Peyer's patch (tissue), 4 donors: ENCODE data around the gene POLG2.
"Not testable (repeated sequence)": the region's sequence is repeated elsewhere in the genome, so short reads cannot be mapped to it uniquely, and the experiment has no call there.

ENCODE experiments used
- POLR2A ChIP-seq, 2 donors: fragments of 450-650 bp; IDR thresholded peaks; one replicate each; pipeline ENCODE4 v1.5.1; 2017; ENCODE audit warnings: antibody characterized with exemption in 2 of 2, mild to moderate bottlenecking in 2 of 2, moderate library complexity in 2 of 2
- TF ChIP-seq, protein P1 (sequence below), 6 experiments: fragments of 450-650 bp in 4 of 6; fragments of 200-600 bp in 2 of 6; sonication (generic) in 1 of 6; IDR thresholded peaks; one replicate each; pipeline ENCODE4 v1.5.1; 2017 to 2019; ENCODE audit warnings: antibody characterized with exemption in 6 of 6, mild to moderate bottlenecking in 3 of 6, moderate library complexity in 1 of 6

DNA sequence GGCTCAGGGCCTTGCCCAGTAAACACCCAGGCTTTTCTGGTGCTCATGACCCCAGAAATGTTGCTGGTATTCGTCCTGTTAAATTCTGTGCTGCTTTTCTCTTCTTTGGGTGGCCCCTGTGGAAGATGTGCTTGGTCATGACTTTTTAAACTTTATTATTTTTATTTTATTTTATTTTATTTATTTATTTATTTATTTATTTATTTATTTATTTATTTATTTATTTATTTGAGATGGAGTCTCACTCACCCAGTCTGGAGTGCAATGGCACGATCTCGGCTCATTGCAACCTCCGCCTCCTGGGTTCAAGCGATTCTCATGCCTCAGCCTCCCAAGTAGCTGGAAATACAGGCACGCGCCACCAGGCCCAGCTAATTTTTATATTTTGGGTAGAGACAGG lies 37.0 kb downstream of the POLG2 start:
- TF ChIP-seq, protein P1, sequence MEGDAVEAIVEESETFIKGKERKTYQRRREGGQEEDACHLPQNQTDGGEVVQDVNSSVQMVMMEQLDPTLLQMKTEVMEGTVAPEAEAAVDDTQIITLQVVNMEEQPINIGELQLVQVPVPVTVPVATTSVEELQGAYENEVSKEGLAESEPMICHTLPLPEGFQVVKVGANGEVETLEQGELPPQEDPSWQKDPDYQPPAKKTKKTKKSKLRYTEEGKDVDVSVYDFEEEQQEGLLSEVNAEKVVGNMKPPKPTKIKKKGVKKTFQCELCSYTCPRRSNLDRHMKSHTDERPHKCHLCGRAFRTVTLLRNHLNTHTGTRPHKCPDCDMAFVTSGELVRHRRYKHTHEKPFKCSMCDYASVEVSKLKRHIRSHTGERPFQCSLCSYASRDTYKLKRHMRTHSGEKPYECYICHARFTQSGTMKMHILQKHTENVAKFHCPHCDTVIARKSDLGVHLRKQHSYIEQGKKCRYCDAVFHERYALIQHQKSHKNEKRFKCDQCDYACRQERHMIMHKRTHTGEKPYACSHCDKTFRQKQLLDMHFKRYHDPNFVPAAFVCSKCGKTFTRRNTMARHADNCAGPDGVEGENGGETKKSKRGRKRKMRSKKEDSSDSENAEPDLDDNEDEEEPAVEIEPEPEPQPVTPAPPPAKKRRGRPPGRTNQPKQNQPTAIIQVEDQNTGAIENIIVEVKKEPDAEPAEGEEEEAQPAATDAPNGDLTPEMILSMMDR (IDR thresholded peaks at IDR 0.05): not testable (repeated sequence)
- not testable (repeated sequence) for TF ChIP-seq POLR2A (IDR thresholded peaks at IDR 0.05)
